Fibroblast of the aortic adventitia (primary cell): ENCODE results near the gene KCNT2. TPM values are rescaled to one million over a fixed set of nuclear protein-coding genes. Genes with fewer than 3 reads are reported as not detected.
"Not testable (repeated sequence)": the region's sequence is repeated elsewhere in the genome, so short reads cannot be mapped to it uniquely, and the experiment has no call there.

Experiments
- DNase-seq: peaks from one replicate; pipeline ENCODE4 v3.0.0-alpha.2; 2010; ENCODE audit warnings: low read depth
- H3K4me3 ChIP-seq: 2 replicates; pipeline ENCODE4 v1.5.1; 2011; ENCODE audit warnings: low read depth, mild to moderate bottlenecking, control low read depth, low read length, moderate library complexity
- CTCF ChIP-seq: IDR thresholded peaks from 2 replicates; pipeline ENCODE4 v1.5.1; 2011; ENCODE audit warnings: mild to moderate bottlenecking, low read length, control low read depth, inconsistent platforms; ENCODE audit not compliant: insufficient read depth
- total RNA-seq: library from RNA; depleted of rRNA; stranded (reverse); fragments of >200 nt; gene quantifications from 2 replicates; pipeline ENCODE4 v1.2.3, GENCODE V29; 2012; ENCODE audit warnings: low replicate concordance

KCNT2 gene
- total RNA-seq, 1 donor: 8.0 TPM

DNA sequence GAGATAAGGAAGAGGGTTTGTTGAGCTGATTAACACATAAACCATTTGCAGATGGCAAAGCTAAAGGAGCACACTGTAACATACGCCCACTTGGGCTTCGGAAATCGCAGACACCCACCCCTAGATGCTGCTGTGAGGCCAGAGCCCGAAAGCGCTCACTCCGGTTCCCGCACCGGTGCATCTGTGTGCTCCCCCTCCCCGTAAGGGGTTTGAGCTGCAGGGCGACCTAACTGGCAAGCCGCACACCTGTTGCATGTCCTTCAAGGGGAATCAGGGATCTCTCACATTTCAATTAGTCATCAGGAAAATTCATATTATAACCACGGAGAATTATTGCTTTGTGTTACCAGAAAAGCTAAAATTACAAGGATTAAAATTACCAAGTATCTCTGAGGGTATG is 42.2 kb upstream of the KCNT2 start:
- DNase-seq: no peak
- H3K4me3 ChIP-seq: no peak overlapping the region
- TF ChIP-seq CTCF: no peak

GRCh38 chr1:196649990-196650389 is 41.8 kb upstream of the KCNT2 start:
- TF ChIP-seq CTCF: no peak
- no peak overlapping the region for H3K4me3 ChIP-seq
- no peak for DNase-seq

- no peak for DNase-seq
- TF ChIP-seq CTCF: no peak
- H3K4me3 ChIP-seq: no peak overlapping the region
These were observed 32.7 kb upstream of the KCNT2 start for GRCh38 chr1:196640976-196641375.

GRCh38 chr1:196639291-196639690 is 31.1 kb upstream of the KCNT2 start:
- not testable (repeated sequence) for DNase-seq, H3K4me3 ChIP-seq

DNA sequence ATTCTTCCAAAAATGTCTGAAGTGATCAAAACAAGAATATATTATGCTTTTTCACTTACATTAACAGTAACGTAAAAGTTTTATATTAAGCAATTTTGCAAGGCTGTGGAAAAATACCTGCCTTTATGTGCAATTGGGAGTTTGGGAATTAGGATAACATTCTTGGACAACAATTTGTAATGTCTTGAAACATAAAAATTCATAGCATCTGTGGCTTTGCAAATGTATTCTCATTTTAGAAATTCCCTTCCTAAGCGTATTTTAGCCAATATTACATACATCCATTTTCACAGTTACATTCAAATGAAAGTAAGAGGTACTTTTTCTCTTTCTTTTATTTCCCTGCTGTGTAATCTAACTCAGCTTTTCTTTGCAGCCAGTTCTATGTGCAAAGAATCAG is 30.2 kb upstream of the KCNT2 start:
- TF ChIP-seq CTCF: no peak
- no peak overlapping the region for H3K4me3 ChIP-seq
- DNase-seq: no peak

GRCh38 chr1:196637606-196638005 is 29.4 kb upstream of the KCNT2 start:
- no peak for TF ChIP-seq CTCF
- no peak overlapping the region for H3K4me3 ChIP-seq
- DNase-seq: no peak

- H3K4me3 ChIP-seq: no peak overlapping the region
- DNase-seq: no peak
- TF ChIP-seq CTCF: no peak
These were observed 20.6 kb upstream of the KCNT2 start for GRCh38 chr1:196628838-196629237.
